D721Med (cell line): ENCODE data around the gene SALL3.

Source experiments
- DNase-seq: peaks from one replicate; pipeline ENCODE4 v3.0.0; 2011; ENCODE audit warnings: low spot score; ENCODE audit not compliant: insufficient read length
- FAIRE-seq: peaks from 2 replicates; lab custom pipeline; 2011; peaks lifted over from hg19 to GRCh38; lab: Jason Lieb, UNC
- TF ChIP-seq, protein P1 (sequence below): IDR thresholded peaks from 2 replicates; pipeline ENCODE4 v1.5.1; 2012; ENCODE audit warnings: mild to moderate bottlenecking, control low read depth; ENCODE audit not compliant: insufficient read depth; ENCODE audit errors: missing control alignments

The SALL3 gene

DNA sequence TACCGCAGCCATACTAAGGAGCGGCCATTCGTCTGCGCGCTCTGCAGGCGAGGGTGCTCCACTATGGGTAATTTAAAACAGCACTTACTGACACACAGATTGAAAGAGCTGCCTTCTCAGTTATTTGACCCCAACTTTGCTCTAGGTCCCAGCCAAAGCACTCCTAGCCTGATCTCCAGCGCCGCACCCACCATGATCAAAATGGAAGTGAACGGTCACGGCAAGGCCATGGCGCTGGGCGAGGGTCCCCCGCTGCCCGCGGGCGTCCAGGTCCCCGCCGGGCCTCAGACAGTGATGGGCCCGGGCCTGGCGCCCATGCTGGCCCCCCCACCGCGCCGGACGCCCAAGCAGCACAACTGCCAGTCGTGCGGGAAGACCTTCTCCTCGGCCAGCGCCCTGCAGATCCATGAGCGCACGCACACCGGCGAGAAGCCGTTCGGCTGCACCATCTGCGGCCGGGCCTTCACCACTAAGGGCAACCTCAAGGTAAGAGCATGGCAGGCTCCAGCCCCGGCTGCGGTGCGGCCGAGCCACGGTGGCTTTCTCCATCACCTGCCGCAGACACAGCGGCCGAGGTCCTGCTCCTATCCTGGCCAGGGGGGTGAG, 15.5 kb downstream of the SALL3 start:
- TF ChIP-seq, protein P1, sequence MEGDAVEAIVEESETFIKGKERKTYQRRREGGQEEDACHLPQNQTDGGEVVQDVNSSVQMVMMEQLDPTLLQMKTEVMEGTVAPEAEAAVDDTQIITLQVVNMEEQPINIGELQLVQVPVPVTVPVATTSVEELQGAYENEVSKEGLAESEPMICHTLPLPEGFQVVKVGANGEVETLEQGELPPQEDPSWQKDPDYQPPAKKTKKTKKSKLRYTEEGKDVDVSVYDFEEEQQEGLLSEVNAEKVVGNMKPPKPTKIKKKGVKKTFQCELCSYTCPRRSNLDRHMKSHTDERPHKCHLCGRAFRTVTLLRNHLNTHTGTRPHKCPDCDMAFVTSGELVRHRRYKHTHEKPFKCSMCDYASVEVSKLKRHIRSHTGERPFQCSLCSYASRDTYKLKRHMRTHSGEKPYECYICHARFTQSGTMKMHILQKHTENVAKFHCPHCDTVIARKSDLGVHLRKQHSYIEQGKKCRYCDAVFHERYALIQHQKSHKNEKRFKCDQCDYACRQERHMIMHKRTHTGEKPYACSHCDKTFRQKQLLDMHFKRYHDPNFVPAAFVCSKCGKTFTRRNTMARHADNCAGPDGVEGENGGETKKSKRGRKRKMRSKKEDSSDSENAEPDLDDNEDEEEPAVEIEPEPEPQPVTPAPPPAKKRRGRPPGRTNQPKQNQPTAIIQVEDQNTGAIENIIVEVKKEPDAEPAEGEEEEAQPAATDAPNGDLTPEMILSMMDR = no peak
- DNase-seq = no peak
- FAIRE-seq = no peak

DNA sequence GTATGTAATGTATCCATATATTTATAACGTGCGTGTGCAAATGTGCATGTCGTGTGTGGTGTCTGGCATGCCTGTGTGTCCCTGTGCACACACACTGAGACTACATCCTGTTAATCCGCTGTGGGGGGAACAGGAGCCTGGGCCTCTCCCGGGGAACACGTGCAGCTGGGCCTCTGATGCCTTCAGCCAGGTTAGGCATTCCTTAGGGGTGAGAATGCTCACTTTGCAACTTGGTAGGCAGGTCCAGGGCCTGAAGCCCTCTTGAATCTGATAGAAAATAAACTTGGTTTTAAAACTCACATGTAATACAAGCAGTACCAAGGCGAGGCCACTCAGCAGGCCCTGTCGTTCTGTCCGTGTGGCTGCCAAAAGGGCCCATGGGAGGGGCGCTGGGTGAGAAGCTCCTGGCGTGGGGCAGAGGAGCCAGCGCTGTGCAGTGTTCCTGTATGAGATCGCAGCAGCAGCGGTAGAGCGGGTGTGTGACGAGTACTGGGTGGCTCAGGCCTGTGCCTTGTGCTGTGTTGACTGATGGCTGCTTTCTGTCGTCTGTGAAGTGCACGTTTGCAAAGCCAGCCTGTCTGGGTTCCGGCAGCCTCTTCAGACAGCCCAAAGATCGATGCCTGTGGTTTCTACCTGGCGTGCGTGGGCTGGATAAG, 16.2 kb downstream of the SALL3 start:
- DNase-seq (no peak), FAIRE-seq (no peak)
- TF ChIP-seq, protein P1 = no peak

DNA sequence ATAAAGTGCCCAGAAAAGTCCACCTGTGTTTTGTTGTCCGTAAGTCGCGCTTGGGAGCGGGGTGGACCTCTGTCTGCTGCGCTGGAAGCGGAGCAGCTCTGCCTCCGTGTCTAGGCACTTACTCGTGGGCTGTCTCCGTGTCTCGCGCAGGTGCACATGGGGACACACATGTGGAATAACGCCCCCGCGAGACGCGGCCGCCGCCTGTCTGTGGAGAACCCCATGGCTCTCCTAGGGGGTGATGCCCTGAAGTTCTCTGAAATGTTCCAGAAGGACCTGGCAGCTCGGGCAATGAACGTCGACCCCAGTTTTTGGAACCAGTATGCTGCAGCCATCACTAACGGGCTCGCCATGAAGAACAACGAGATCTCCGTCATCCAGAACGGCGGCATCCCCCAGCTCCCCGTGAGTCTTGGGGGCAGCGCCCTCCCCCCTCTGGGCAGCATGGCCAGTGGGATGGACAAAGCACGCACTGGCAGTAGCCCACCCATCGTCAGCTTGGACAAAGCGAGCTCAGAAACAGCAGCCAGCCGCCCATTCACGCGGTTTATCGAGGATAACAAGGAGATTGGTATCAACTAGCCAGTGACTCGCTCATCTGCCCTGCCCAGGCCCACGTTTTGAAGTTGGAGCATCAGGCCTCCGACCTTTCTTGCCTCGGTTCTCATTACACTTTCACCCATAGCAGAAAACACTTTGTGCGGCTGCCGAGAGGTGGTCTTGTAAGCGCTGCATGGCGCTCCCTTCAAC, 17.3 kb downstream of the SALL3 start:
- TF ChIP-seq, protein P1 = no peak
- DNase-seq (no peak), FAIRE-seq (no peak)

DNA sequence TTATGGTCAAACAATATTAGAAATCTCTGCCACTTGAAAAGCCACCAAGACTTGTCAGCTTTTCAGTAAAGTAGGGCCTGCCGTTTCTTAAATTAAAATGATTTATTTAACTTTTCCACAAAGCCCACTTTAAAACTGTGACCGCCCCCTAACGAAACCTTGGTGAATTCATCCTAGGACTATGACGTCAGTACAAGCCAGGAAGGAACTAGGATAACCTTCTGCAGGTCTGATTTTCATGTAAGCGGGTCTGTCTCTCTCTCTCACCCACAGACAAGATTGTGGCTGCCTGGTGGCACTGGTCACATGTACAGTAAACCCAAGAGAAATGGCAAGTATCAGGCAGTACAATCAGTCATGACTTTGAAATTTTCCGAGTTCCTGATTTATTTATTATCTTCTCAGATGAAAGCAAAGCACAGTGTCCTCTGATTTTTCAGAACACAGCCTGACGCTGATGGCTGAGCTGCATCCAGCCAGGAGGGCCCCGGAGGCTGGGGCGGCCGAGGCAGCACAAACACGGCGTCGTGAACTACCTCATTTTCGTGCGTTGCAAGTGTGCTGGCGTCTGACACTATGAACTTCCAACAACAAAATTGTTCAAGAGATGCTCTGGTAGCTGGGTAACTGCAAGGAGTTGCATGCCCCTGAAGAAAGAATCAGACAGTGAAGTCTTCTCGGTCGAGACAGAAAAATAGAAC, 18.9 kb downstream of the SALL3 start:
- TF ChIP-seq, protein P1 = no peak
- FAIRE-seq (no peak), DNase-seq (no peak)

DNA sequence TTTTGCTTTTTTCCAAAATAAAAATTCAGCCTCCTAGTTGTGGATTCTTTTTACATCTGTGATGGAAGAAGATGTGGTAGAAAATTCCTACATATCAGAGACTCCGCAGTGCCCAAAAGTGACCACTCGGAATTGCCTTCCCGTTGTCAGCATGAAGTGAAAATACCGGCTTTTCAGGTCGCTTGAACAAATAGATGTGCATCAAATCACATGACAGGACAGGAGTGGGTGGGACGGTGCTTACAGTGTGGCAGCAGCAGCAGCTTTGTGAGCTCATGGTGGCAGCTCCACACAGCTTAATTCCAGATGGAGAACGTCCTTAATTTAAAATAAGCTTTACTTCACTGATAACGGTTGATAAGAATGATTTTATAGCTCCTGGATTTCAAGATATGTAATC, 20.3 kb downstream of the SALL3 start:
- FAIRE-seq = no peak
- TF ChIP-seq, protein P1 = no peak
- no peak for DNase-seq

DNA sequence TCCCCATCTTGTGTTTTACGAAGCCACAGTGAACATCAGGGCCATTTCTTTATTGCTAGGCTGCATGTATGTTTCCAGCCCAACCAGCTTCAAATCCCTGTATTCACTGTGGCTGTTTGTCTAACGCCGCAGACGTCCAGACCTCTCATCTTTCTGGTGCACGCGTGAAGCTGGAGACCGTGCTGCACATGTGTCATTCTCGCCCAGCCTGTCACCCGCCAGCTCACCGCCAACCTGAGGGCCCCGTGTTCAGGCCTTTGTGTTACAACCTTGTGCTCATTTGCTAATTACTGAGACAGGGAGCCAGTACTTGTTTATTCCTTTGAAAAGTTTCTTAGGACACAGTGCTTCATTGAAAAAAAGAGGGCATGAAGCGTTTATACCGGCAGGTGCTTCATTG, 21.4 kb downstream of the SALL3 start:
- no peak for FAIRE-seq
- TF ChIP-seq, protein P1 = no peak
- DNase-seq = no peak
